ENCODE measurements around the gene MAST4. TPM values are rescaled to one million over a fixed set of nuclear protein-coding genes. Genes with fewer than 3 reads are reported as not detected.
A peak's percentile ranks its signal among the peaks of the same experiment; 100 is the strongest.

MAST4 gene
- total RNA-seq, 1 donor: 12.7 TPM

GRCh38 chr5:67118050-67118620, 521.9 kb downstream of the MAST4 start:
- Histone ChIP-seq H3K27ac (ENCODE audit: low read depth, low read length) (no peak overlapping the region), H4K20me1 (ENCODE audit: insufficient read depth, low read length) (no peaks in the 10 kb centered on the region), H3K4me2 (ENCODE audit: insufficient read depth, low read length) (no peak overlapping the region)

GRCh38 chr5:67119010-67119409, 522.8 kb downstream of the MAST4 start:
- no peaks in the 10 kb centered on the region for H4K20me1 ChIP-seq (ENCODE audit: insufficient read depth, low read length)
- no peak overlapping the region for H3K27ac ChIP-seq (ENCODE audit: low read depth, low read length)
- no peak for TF ChIP-seq CTCF (IDR thresholded peaks at IDR 0.05; ENCODE audit: extremely low read depth, low read depth, low read length)
- H3K27me3 ChIP-seq (ENCODE audit: insufficient read depth, low read length): no peaks in the 10 kb centered on the region
- no peaks in the 10 kb centered on the region for H3K4me1 ChIP-seq (ENCODE audit: insufficient read depth, low read length)
- H3K36me3 ChIP-seq (ENCODE audit: insufficient read depth, low read length): no peaks in the 10 kb centered on the region
- no peak overlapping the region for H3K4me2 ChIP-seq (ENCODE audit: insufficient read depth, low read length)
- no peak for DNase-seq (ENCODE audit: insufficient read length, low spot score, missing footprints)
- H2AFZ ChIP-seq (ENCODE audit: low read length): no peak overlapping the region
- H3K9me3 ChIP-seq (ENCODE audit: low read depth, low read length): no peaks in the 10 kb centered on the region
- H3K79me2 ChIP-seq (ENCODE audit: insufficient read depth, low read length): no peaks in the 10 kb centered on the region
- no peak overlapping the region for H3K4me3 ChIP-seq (ENCODE audit: insufficient read depth, low read length)

More at GRCh38 chr5:67118050-67118620, 521.9 kb downstream of the MAST4 start:
- no peaks in the 10 kb centered on the region for H3K27me3 ChIP-seq (ENCODE audit: insufficient read depth, low read length)
- no peaks in the 10 kb centered on the region for H3K9me3 ChIP-seq (ENCODE audit: low read depth, low read length)
- H3K4me1 ChIP-seq (ENCODE audit: insufficient read depth, low read length): no peaks in the 10 kb centered on the region
- no peak overlapping the region for H3K4me3 ChIP-seq (ENCODE audit: insufficient read depth, low read length)
- no peaks in the 10 kb centered on the region for H3K79me2 ChIP-seq (ENCODE audit: insufficient read depth, low read length)
- peak; percentile 11 for DNase-seq (ENCODE audit: insufficient read length, low spot score, missing footprints)
- no peaks in the 10 kb centered on the region for H3K36me3 ChIP-seq (ENCODE audit: insufficient read depth, low read length)
- TF ChIP-seq CTCF (IDR thresholded peaks at IDR 0.05; ENCODE audit: extremely low read depth, low read depth, low read length): no peak
- no peak overlapping the region for H2AFZ ChIP-seq (ENCODE audit: low read length)

DNA sequence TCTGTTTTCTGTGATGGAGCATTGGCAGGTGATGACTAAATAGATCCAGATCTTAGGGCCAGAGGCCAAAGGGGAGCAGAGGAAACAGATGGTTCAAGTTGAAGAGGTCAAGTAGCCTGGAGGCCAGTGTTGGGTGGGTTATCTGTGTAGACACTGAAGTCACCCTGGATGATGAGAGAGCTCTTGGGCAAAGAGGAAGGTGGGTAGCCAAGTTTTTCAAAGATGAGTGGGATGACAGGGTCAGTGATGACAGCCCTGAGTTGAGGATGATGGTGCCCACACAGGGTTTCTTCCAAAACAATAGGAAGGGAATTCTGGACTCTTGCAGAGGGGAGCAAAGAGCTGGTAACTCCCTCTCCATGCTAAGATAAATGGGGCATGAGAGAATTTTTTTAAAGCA, 523.8 kb downstream of the MAST4 start:
- no peaks in the 10 kb centered on the region for H3K36me3 ChIP-seq (ENCODE audit: insufficient read depth, low read length)
- H4K20me1 ChIP-seq (ENCODE audit: insufficient read depth, low read length): no peaks in the 10 kb centered on the region
- no peaks in the 10 kb centered on the region for H3K79me2 ChIP-seq (ENCODE audit: insufficient read depth, low read length)
- no peak overlapping the region for H3K4me2 ChIP-seq (ENCODE audit: insufficient read depth, low read length)
- H3K4me3 ChIP-seq (ENCODE audit: insufficient read depth, low read length): no peak overlapping the region
- no peak for DNase-seq (ENCODE audit: insufficient read length, low spot score, missing footprints)
- H3K4me1 ChIP-seq (ENCODE audit: insufficient read depth, low read length): no peaks in the 10 kb centered on the region
- no peak overlapping the region for H3K27ac ChIP-seq (ENCODE audit: low read depth, low read length)
- H3K9me3 ChIP-seq (ENCODE audit: low read depth, low read length): no peaks in the 10 kb centered on the region
- H2AFZ ChIP-seq (ENCODE audit: low read length): no peak overlapping the region
- TF ChIP-seq CTCF (IDR thresholded peaks at IDR 0.05; ENCODE audit: extremely low read depth, low read depth, low read length): no peak
- H3K27me3 ChIP-seq (ENCODE audit: insufficient read depth, low read length): no peaks in the 10 kb centered on the region

GRCh38 chr5:67123819-67124218, 527.6 kb downstream of the MAST4 start:
- no peak for DNase-seq (ENCODE audit: insufficient read length, low spot score, missing footprints)
- no peaks in the 10 kb centered on the region for H3K27me3 ChIP-seq (ENCODE audit: insufficient read depth, low read length)
- no peak overlapping the region for H3K4me3 ChIP-seq (ENCODE audit: insufficient read depth, low read length)
- no peaks in the 10 kb centered on the region for H4K20me1 ChIP-seq (ENCODE audit: insufficient read depth, low read length)
- no peaks in the 10 kb centered on the region for H3K4me1 ChIP-seq (ENCODE audit: insufficient read depth, low read length)
- TF ChIP-seq CTCF (IDR thresholded peaks at IDR 0.05; ENCODE audit: extremely low read depth, low read depth, low read length): no peak
- no peak overlapping the region for H3K4me2 ChIP-seq (ENCODE audit: insufficient read depth, low read length)
- no peaks in the 10 kb centered on the region for H3K9me3 ChIP-seq (ENCODE audit: low read depth, low read length)
- no peak overlapping the region for H2AFZ ChIP-seq (ENCODE audit: low read length)
- no peaks in the 10 kb centered on the region for H3K36me3 ChIP-seq (ENCODE audit: insufficient read depth, low read length)
- no peak overlapping the region for H3K27ac ChIP-seq (ENCODE audit: low read depth, low read length)
- H3K79me2 ChIP-seq (ENCODE audit: insufficient read depth, low read length): no peaks in the 10 kb centered on the region
